DND-41 (cell line): ENCODE measurements around the gene VPS37B.

ENCODE experiments used
- ATAC-seq: fragments of 200-7000 bp; cut with Tn5 transposase; 3 replicates; pipeline ENCODE4 v1.9.1; 2021; ENCODE audit warnings: low read depth; ENCODE audit not compliant: insufficient read depth
- DNase-seq: peaks from one replicate; pipeline ENCODE4 v3.0.0-alpha.2; 2020
- H2AFZ ChIP-seq: 2 replicates; pipeline ENCODE4 v1.6.0; 2012; ENCODE audit warnings: low read depth, low read length
- H3K27ac ChIP-seq: 2 replicates; pipeline ENCODE4 v1.5.1; 2012; ENCODE audit warnings: low read length, inconsistent platforms
- H3K27me3 ChIP-seq: fragments of 200-600 bp; sonication (generic); 2 replicates; pipeline ENCODE4 v1.6.0; 2012; ENCODE audit warnings: low read length, mild to moderate bottlenecking, inconsistent platforms; ENCODE audit not compliant: insufficient read depth, poor library complexity
- H3K36me3 ChIP-seq: 2 replicates; pipeline ENCODE4 v1.5.1; 2012; ENCODE audit warnings: low read length, inconsistent platforms; ENCODE audit not compliant: insufficient read depth
- H3K4me1 ChIP-seq: 2 replicates; pipeline ENCODE4 v1.5.1; 2012; ENCODE audit warnings: mild to moderate bottlenecking, low read length; ENCODE audit not compliant: insufficient read depth
- H3K4me2 ChIP-seq: 2 replicates; pipeline ENCODE4 v1.6.0; 2012; ENCODE audit warnings: mild to moderate bottlenecking, moderate library complexity, low read length, inconsistent platforms; ENCODE audit not compliant: insufficient read depth
- H3K4me3 ChIP-seq, 2 experiments: fragments of 200-600 bp in 1 of 2; shearing (Covaris generic) in 1 of 2; 2 replicates each; pipeline ENCODE4 v1.5.1; 2012 to 2016; ENCODE audit warnings: inconsistent platforms in 2 of 2, low read length in 2 of 2, mild to moderate bottlenecking in 2 of 2, low read depth in 1 of 2, moderate library complexity in 1 of 2
- H3K79me2 ChIP-seq: 2 replicates; pipeline ENCODE4 v1.6.0; 2012; ENCODE audit warnings: low read length, inconsistent platforms; ENCODE audit not compliant: insufficient read depth
- H3K9ac ChIP-seq: 2 replicates; pipeline ENCODE4 v1.6.0; 2012; ENCODE audit warnings: low read depth, mild to moderate bottlenecking, inconsistent platforms, low read length, moderate library complexity
- H3K9me3 ChIP-seq: 2 replicates; pipeline ENCODE4 v1.5.1; 2012; ENCODE audit warnings: low read length, moderate library complexity, mild to moderate bottlenecking, inconsistent platforms; ENCODE audit not compliant: insufficient read depth, severe bottlenecking
- H4K20me1 ChIP-seq: 2 replicates; pipeline ENCODE4 v1.6.0; 2012; ENCODE audit warnings: low read length; ENCODE audit not compliant: insufficient read depth
- CTCF ChIP-seq: IDR thresholded peaks from 2 replicates; pipeline ENCODE4 v1.5.1; 2012; ENCODE audit warnings: borderline replicate concordance, low read length, moderate library complexity, mild to moderate bottlenecking; ENCODE audit not compliant: poor library complexity, severe bottlenecking; ENCODE audit errors: extremely low read depth
- EZH2 ChIP-seq: IDR thresholded peaks from 3 replicates; pipeline ENCODE4 v1.6.1; 2012; ENCODE audit warnings: borderline replicate concordance, low read depth, mild to moderate bottlenecking, moderate library complexity, low read length, inconsistent platforms; ENCODE audit not compliant: severe bottlenecking

Gene VPS37B

GRCh38 chr12:122873540-122873939, 22.4 kb downstream of the VPS37B start:
- H3K9me3 ChIP-seq: no peaks in the 10 kb centered on the region
- no peak overlapping the region for H3K27ac ChIP-seq
- H2AFZ ChIP-seq: no peak overlapping the region
- no peaks in the 10 kb centered on the region for H3K27me3 ChIP-seq
- no peak overlapping the region for H3K4me2 ChIP-seq
- TF ChIP-seq CTCF (no peak), EZH2 (no peak)
- H3K9ac ChIP-seq: no peak overlapping the region
- H3K79me2 ChIP-seq: peaks cover 69% of the 10 kb centered on the region
- peaks cover 46% of the 10 kb centered on the region for H4K20me1 ChIP-seq
- no peak for ATAC-seq
- no peak overlapping the region for H3K4me3 ChIP-seq
- no peaks in the 10 kb centered on the region for H3K4me1 ChIP-seq
- DNase-seq: no peak
- peaks cover 27% of the 10 kb centered on the region for H3K36me3 ChIP-seq

- Histone ChIP-seq H3K4me1 (no peaks in the 10 kb centered on the region), H3K4me3 (no peak overlapping the region), H3K9ac (no peak overlapping the region), H3K4me2 (no peak overlapping the region), H4K20me1 (peaks cover 48% of the 10 kb centered on the region), H3K36me3 (peaks cover 34% of the 10 kb centered on the region), H3K27me3 (no peaks in the 10 kb centered on the region), H3K79me2 (peaks cover 65% of the 10 kb centered on the region), H3K9me3 (no peaks in the 10 kb centered on the region), H2AFZ (no peak overlapping the region), H3K27ac (no peak overlapping the region)
- ATAC-seq: no peak
- no peak for TF ChIP-seq CTCF
- TF ChIP-seq EZH2: no peak
- no peak for DNase-seq
These were observed 23.0 kb downstream of the VPS37B start for GRCh38 chr12:122872815-122873361.

- H3K27ac ChIP-seq: no peak overlapping the region
- no peaks in the 10 kb centered on the region for H3K9me3 ChIP-seq
- peaks cover 44% of the 10 kb centered on the region for H4K20me1 ChIP-seq
- no peak overlapping the region for H3K4me2 ChIP-seq
- H2AFZ ChIP-seq: no peak overlapping the region
- H3K9ac ChIP-seq: no peak overlapping the region
- ATAC-seq: peak; percentile 58
- no peaks in the 10 kb centered on the region for H3K27me3 ChIP-seq
- H3K4me1 ChIP-seq: no peaks in the 10 kb centered on the region
- TF ChIP-seq EZH2: no peak
- no peak for TF ChIP-seq CTCF
- no peak overlapping the region for H3K4me3 ChIP-seq
- no peak for DNase-seq
- peaks cover 57% of the 10 kb centered on the region for H3K79me2 ChIP-seq
- peaks cover 40% of the 10 kb centered on the region for H3K36me3 ChIP-seq
These were observed 23.8 kb downstream of the VPS37B start for GRCh38 chr12:122871851-122872780.
